CD4-positive, alpha-beta memory T cell (primary cell): ENCODE data around the gene SYMPK. TPM values are rescaled to one million over a fixed set of nuclear protein-coding genes. Genes with fewer than 3 reads are reported as not detected.
A peak's percentile ranks its signal among the peaks of the same experiment; 100 is the strongest.

ENCODE experiments used
- CTCF ChIA-PET: fragments of 350-600 bp; sonication (Branson Sonifier 250); formaldehyde crosslinking; loops from one replicate; lab custom pipeline; 2021; ENCODE audit warnings: inconsistent platforms; ENCODE audit not compliant: partially characterized antibody; lab: Charles Lee
- POLR2A ChIA-PET: fragments of 350-600 bp; sonication (Branson Sonifier 250); formaldehyde crosslinking; loops from one replicate; lab custom pipeline; 2021; ENCODE audit not compliant: partially characterized antibody; lab: Charles Lee
- DNase-seq, 5 donors: peaks; one replicate each; pipeline versions ENCODE4 v3.0.0 to v3.0.0-alpha.2; 2020 to 2022; ENCODE audit warnings: mixed read lengths in 1 of 5
- H3K27ac ChIP-seq: one replicate; pipeline ENCODE4 v1.7.0; 2013; ENCODE audit warnings: low read depth, low read length
- H3K27me3 ChIP-seq: 2 replicates; pipeline ENCODE4 v1.7.0; 2013; ENCODE audit warnings: mild to moderate bottlenecking, low read length, moderate library complexity; ENCODE audit not compliant: insufficient read depth
- H3K36me3 ChIP-seq: 2 replicates; pipeline ENCODE4 v1.7.0; 2013; ENCODE audit warnings: mild to moderate bottlenecking, low read length, moderate library complexity; ENCODE audit not compliant: insufficient read depth
- H3K4me1 ChIP-seq: 2 replicates; pipeline ENCODE4 v1.7.0; 2013; ENCODE audit warnings: mild to moderate bottlenecking, low read length, moderate library complexity; ENCODE audit not compliant: insufficient read depth
- H3K4me3 ChIP-seq, 2 donors: one replicate each; pipeline ENCODE4 v1.7.0; 2013; ENCODE audit warnings: low read length in 2 of 2, mild to moderate bottlenecking in 1 of 2
- H3K9me3 ChIP-seq, 2 donors: one replicate each; pipeline ENCODE4 v1.7.0; 2013; ENCODE audit warnings: low read length in 2 of 2, control low read depth in 1 of 2; ENCODE audit not compliant: control insufficient read depth in 1 of 2
- H3K27ac Mint-ChIP-seq, 7 donors: one replicate each; pipeline ENCODE4 v1.8.0; 2020 to 2021; ENCODE audit warnings: mixed read lengths in 7 of 7, mild to moderate bottlenecking in 6 of 7, inconsistent platforms in 3 of 7, moderate library complexity in 3 of 7
- H3K27me3 Mint-ChIP-seq, 2 donors: one replicate each; pipeline ENCODE4 v1.8.0; 2020 to 2021; ENCODE audit warnings: mixed read lengths in 2 of 2
- H3K36me3 Mint-ChIP-seq, 2 donors: one replicate each; pipeline ENCODE4 v1.8.0; 2020 to 2021; ENCODE audit warnings: mixed read lengths in 2 of 2, inconsistent platforms in 1 of 2, mild to moderate bottlenecking in 1 of 2
- H3K4me1 Mint-ChIP-seq, 4 donors: one replicate each; pipeline ENCODE4 v1.8.0; 2020 to 2021; ENCODE audit warnings: mixed read lengths in 4 of 4, mild to moderate bottlenecking in 1 of 4
- H3K4me3 Mint-ChIP-seq, 8 donors: one replicate each; pipeline ENCODE4 v1.8.0; 2020 to 2021; ENCODE audit warnings: mixed read lengths in 8 of 8, mild to moderate bottlenecking in 7 of 8, moderate library complexity in 6 of 8, inconsistent platforms in 3 of 8
- H3K9me3 Mint-ChIP-seq, 8 donors: one replicate each; pipeline ENCODE4 v1.8.0; 2020 to 2021; ENCODE audit warnings: mixed read lengths in 8 of 8, mild to moderate bottlenecking in 5 of 8, inconsistent platforms in 3 of 8, moderate library complexity in 1 of 8
- intact Hi-C: fragments of 100-400 bp; cut with micrococcal nuclease; formaldehyde crosslinking; loops from one replicate; pipeline ENCODE4 v1.15.1; 2023
- polyA plus RNA-seq, 2 donors: library from polyadenylated mRNA; unstranded; fragments of 300-500 nt; fragmentation: Illumina TruSeq; gene quantifications; one replicate each; pipeline ENCODE4 v1.2.3, GENCODE V29; 2021
- total RNA-seq, 2 experiments: library from RNA; stranded (reverse); gene quantifications; one replicate each; pipeline ENCODE4 v1.2.3, GENCODE V29; 2021

SYMPK gene
- total and polyA plus RNA-seq, 4 experiments from 2014 or later, result 6.0 to 98.2 (median 55.7) TPM

DNA sequence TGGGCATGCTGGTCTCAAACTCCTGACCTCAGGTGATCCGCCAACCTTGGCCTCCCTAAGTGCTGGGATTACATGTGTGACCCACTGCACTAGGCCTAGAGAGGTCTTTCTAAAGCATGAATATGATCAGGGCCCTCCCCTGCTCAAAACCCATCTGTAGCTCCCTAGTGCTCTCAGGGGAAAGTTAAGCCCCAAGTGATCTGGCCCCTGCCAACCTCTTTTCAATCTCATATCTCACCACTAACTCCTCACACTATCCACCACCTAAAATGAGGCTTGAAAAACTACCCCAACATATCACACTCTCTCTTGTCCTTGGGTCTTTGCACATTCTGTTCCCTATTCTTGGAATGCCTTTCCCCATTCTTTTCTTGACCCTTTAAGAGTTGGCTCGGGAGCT, 68.3 kb downstream of the SYMPK start:
- Histone ChIP-seq H3K27ac (no peak overlapping the region), H3K4me1 (peaks cover 36% of the 10 kb centered on the region), H3K9me3 (no peaks in the 10 kb centered on the region), H3K27me3 (peaks cover 7% of the 10 kb centered on the region), H3K36me3 (no peaks in the 10 kb centered on the region), H3K4me3 (no peak overlapping the region)
- Mint-ChIP-seq H3K36me3 (peaks cover 0 to 16% of the 10 kb centered on the region in 2 donors), H3K4me1 (peaks cover 30 to 44% (median 34%) of the 10 kb centered on the region in 4 donors), H3K9me3 (no peaks in the 10 kb centered on the region), H3K27me3 (peaks cover 12 to 24% of the 10 kb centered on the region in 2 donors), H3K4me3 (peak overlapping the region in 6 of 8 donors; percentile 1 to 54 (median 34)), H3K27ac (peak overlapping the region in 3 of 7 donors; percentile 13 to 93 (median 73))
- CTCF ChIA-PET, result interaction anchor here (1.1 to 12.2 kb wide), 2 partner anchors 26 to 79 kb away, joined by 3 to 238 read pairs; partner anchors contain the start of gene SIX5
- intact Hi-C loops, result loop anchor here (10.0 kb wide), 1 partner anchor 200 kb away; the partner anchor contains the start of gene CCDC61
- DNase-seq, result no peak
- POLR2A ChIA-PET, result interaction anchor here (1.2 to 1.6 kb wide), 2 partner anchors 25 to 65 kb away, joined by 3 to 8 read pairs; no protein-coding TSS in a partner anchor

DNA sequence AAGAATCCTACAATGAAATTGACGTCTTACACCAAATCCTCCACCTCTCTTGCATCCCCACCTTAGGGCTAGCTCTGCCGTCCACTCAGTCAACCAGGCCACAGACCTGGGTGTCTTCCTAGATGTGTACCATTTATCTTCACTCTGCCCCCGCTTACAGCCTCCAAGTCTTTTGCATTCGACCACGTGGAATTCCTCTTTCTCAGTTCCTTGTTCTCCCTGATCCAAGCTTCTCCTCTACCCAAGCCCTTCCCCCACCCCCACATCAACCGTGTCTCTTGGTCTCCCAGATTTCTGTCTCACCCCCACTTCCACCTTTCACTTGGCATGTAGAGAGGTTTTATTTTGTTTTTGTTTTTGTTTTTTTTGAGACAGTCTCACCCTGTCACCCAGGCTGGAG, 69.1 kb downstream of the SYMPK start:
- ChIA-PET CTCF (interaction anchor here (12.2 kb wide), 1 partner anchor 25 kb away, joined by 238 read pairs; the partner anchor contains the start of gene SIX5), POLR2A (interaction anchor here (1.2 to 3.8 kb wide), 2 partner anchors 24 to 64 kb away, joined by 3 to 56 read pairs; partner anchors contain the start of gene SIX5)
- Mint-ChIP-seq H3K27me3 (peaks cover 10 to 21% of the 10 kb centered on the region in 2 donors), H3K9me3 (no peaks in the 10 kb centered on the region), H3K4me1 (peaks cover 30 to 43% (median 35%) of the 10 kb centered on the region in 4 donors), H3K4me3 (peak overlapping the region in 6 of 8 donors; percentile 40 to 85 (median 72)), H3K36me3 (peaks cover 7 to 22% of the 10 kb centered on the region in 2 donors), H3K27ac (peak overlapping the region in 6 of 7 donors; percentile 37 to 93 (median 88))
- no peaks in the 10 kb centered on the region for H3K9me3 ChIP-seq
- no peak overlapping the region for H3K4me3 ChIP-seq
- peaks cover 32% of the 10 kb centered on the region for H3K4me1 ChIP-seq
- intact Hi-C loops, result loop anchor here (2.0 to 10.0 kb wide), 3 partner anchors 69 to 201 kb away; partner anchors contain the start of genes CCDC61 and SYMPK
- H3K36me3 ChIP-seq, result peaks cover 6% of the 10 kb centered on the region
- no peak for DNase-seq
- H3K27ac ChIP-seq, result no peak overlapping the region
- H3K27me3 ChIP-seq, result peaks cover 4% of the 10 kb centered on the region

DNA sequence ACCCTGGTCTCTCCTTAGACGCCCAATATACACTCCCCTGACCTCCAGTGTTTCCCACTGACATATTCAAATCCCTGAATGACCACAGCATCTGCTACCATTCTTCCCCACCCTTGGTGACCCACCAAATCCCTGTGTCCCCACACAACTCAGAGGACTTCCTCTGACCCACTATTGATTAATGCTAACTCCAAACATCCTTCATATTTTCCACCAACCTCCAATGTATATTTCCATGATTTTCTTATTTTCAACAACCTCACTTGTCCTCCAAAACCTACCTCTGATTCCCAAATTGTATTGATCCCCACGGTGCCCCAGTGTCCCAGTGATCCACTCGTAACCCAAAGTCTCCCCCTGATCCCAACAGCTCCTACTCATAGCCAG, 69.8 kb downstream of the SYMPK start:
- Mint-ChIP-seq H3K4me3 (peak overlapping the region; percentile 77 to 92 (median 85)), H3K27ac (peak overlapping the region; percentile 79 to 96 (median 91)), H3K4me1 (peaks cover 29 to 46% (median 35%) of the 10 kb centered on the region in 4 donors), H3K36me3 (peaks cover 14 to 29% of the 10 kb centered on the region in 2 donors), H3K27me3 (peaks cover 8 to 20% of the 10 kb centered on the region in 2 donors), H3K9me3 (no peaks in the 10 kb centered on the region)
- intact Hi-C loops, result loop anchor here (2.0 to 10.0 kb wide), 3 partner anchors 70 to 202 kb away; partner anchors contain the start of genes CCDC61 and SYMPK
- ChIA-PET POLR2A (interaction anchor here (1.0 to 3.8 kb wide), 6 partner anchors 11 to 343 kb away, joined by 3 to 56 read pairs (median 6); partner anchors contain the start of genes CCDC61, DMPK, SIX5 and SYMPK), CTCF (interaction anchor here (12.2 kb wide), 1 partner anchor 24 kb away, joined by 238 read pairs; the partner anchor contains the start of gene SIX5)
- H3K9me3 ChIP-seq, result no peaks in the 10 kb centered on the region
- peak overlapping the region in 1 of 2 donors; percentile 62 for H3K4me3 ChIP-seq
- no peak for DNase-seq
- H3K4me1 ChIP-seq, result peaks cover 32% of the 10 kb centered on the region
- H3K27ac ChIP-seq, result no peak overlapping the region
- H3K36me3 ChIP-seq, result peaks cover 13% of the 10 kb centered on the region
- peaks cover 4% of the 10 kb centered on the region for H3K27me3 ChIP-seq

DNA sequence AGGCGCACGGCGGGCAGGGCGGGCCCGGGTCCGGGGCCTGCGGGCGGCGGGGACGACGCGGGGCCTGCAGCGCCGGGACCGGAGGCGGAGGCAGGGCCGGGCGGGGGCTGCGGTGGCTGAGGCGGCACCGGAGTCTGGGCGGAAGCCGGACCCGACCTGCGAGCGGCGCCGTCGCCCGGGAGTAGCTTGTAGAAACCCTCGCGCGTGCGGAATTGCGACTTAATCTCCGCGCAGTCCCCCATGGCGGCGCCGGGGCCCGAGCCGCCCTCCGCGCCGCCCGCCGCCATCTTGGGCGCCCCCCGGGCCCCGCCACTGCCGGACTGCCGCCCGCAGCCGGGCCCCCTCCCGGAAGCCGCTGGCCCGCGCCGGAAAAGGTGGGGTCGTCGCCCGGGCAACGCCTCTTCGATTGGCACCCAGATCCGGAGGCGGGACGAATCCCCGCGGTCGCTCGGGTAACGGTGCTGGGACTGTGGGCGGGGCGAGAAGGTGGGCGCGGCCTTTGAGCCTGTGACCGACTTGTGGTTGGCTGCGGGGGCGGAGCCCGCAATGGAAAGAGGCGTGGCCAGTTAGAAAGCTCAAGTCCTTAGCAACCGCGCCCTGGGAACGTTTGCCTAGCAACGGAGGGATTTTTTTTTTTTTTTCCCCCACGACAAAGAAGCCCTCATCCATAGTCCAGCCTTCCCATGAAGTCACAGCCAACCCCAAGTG, 70.3 kb downstream of the SYMPK start, which contains the start of gene DMWD:
DMWD (minus strand) TSS at position 376 of the 708 bp plus-strand sequence; CDS start at position 287, 89 bp downstream.
- Mint-ChIP-seq H3K27ac (peak within 1 kb of the TSS; percentile 79 to 96 (median 91)), H3K36me3 (peaks cover 19 to 35% of the 10 kb centered on the region in 2 donors), H3K9me3 (no peaks in the 10 kb centered on the region), H3K4me3 (peak within 1 kb of the TSS; percentile 82 to 92 (median 89)), H3K4me1 (peaks cover 31 to 46% (median 36%) of the 10 kb centered on the region in 4 donors), H3K27me3 (peaks cover 8 to 20% of the 10 kb centered on the region in 2 donors)
- Histone ChIP-seq H3K4me1 (peaks cover 32% of the 10 kb centered on the region), H3K4me3 (peak within 1 kb of the TSS; percentile 33 to 62), H3K36me3 (peaks cover 15% of the 10 kb centered on the region), H3K27me3 (peaks cover 4% of the 10 kb centered on the region), H3K27ac (no peak within 1 kb of the TSS), H3K9me3 (no peaks in the 10 kb centered on the region)
- DNase-seq, result peak; percentile 97 to 99 (median 98)
- ChIA-PET POLR2A (interaction anchor here (1.0 to 3.8 kb wide), 7 partner anchors 10 to 343 kb away, joined by 3 to 56 read pairs (median 4); partner anchors contain the start of genes CCDC61, DMPK, SIX5 and SYMPK), CTCF (interaction anchor here (1.6 to 12.2 kb wide), 2 partner anchors 14 to 24 kb away, joined by 6 to 238 read pairs; partner anchors contain the start of gene SIX5)
- intact Hi-C loops, result loop anchor here (1.0 to 10.0 kb wide), 4 partner anchors 22 to 202 kb away; partner anchors contain the start of genes CCDC61 and SYMPK

DNA sequence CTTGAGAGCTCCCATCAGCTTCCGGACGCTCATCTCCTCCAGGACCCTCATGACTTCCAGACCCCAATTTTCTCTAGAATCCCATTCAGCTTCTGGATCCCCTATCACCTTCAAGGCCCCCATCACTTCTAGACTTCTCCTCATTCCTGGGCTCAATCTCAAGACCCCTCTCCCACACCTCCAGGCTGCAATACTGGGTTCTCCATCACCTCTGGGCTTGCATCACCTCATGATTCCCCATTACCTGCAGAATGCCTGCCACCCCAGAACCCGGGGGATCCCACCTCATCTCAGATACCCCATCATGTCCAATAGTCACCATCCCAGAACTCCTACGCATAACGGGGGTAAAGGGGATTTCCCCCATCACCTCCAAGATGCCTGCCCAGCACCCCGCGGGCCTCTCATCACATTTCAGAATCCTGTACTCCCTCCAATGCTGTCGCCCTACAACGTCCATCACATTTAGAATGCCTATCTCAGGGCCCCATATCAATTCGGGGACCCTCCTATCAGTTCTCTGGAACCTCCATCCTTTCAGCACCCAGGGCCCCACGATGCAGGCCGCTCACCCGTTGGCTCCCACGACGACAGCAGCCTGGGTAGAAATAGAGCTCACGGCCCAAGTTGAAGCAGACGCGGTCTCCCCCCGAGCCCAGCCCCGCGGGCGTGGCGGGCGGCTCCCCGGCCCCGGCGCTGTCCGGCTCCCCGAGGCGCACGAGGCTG, 71.0 kb downstream of the SYMPK start:
- Histone ChIP-seq H3K9me3 (no peaks in the 10 kb centered on the region), H3K4me3 (peak overlapping the region; percentile 33 to 62), H3K36me3 (peaks cover 17% of the 10 kb centered on the region), H3K27me3 (peaks cover 4% of the 10 kb centered on the region), H3K4me1 (peaks cover 32% of the 10 kb centered on the region), H3K27ac (no peak overlapping the region)
- no peaks in the 10 kb centered on the region for H3K9me3 Mint-ChIP-seq
- POLR2A ChIA-PET, result interaction anchor here (1.4 to 3.8 kb wide), 5 partner anchors 13 to 203 kb away, joined by 3 to 56 read pairs (median 8); partner anchors contain the start of genes CCDC61, SIX5 and SYMPK
- intact Hi-C loops, result loop anchor here (1.0 to 10.0 kb wide), 4 partner anchors 22 to 203 kb away; partner anchors contain the start of genes CCDC61 and SYMPK
- peaks cover 8 to 20% of the 10 kb centered on the region in 2 donors for H3K27me3 Mint-ChIP-seq
- peak in 2 of 5 donors; percentile 13 to 22 for DNase-seq
- CTCF ChIA-PET, result interaction anchor here (1.1 to 12.2 kb wide), 4 partner anchors 13 to 23 kb away, joined by 4 to 238 read pairs (median 6); partner anchors contain the start of gene SIX5
- H3K36me3 Mint-ChIP-seq, result peaks cover 24 to 42% of the 10 kb centered on the region in 2 donors
- H3K4me1 Mint-ChIP-seq, result peaks cover 31 to 46% (median 36%) of the 10 kb centered on the region in 4 donors
- peak overlapping the region; percentile 82 to 92 (median 89) for H3K4me3 Mint-ChIP-seq
- H3K27ac Mint-ChIP-seq, result peak overlapping the region; percentile 61 to 96 (median 86)

DNA sequence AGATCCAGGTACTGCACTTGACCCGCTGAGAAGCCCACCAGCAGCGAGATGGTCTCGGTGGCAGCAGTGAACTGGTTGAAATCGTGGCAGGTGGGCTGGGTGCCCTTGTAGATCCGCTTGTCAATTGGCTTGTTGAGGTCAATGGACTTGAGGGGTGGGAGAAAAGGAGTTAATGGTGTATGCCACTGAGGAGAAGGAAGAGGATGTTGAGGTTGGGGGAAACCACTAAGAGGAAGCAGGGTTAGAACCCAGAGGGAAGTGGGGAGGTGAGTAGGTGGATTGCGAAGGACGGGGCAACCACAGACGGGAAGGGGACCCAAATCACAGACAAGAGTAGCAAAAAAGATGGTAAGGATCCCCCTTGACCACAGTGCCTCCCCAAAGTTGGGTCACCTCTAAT, 72.0 kb downstream of the SYMPK start:
- H3K9me3 Mint-ChIP-seq, result no peaks in the 10 kb centered on the region
- H3K4me1 Mint-ChIP-seq, result peaks cover 31 to 46% (median 36%) of the 10 kb centered on the region in 4 donors
- peak; percentile 48 to 68 (median 62) for DNase-seq
- H3K27me3 Mint-ChIP-seq, result peaks cover 7 to 17% of the 10 kb centered on the region in 2 donors
- ChIA-PET CTCF (interaction anchor here (1.1 to 1.3 kb wide), 3 partner anchors 8 to 21 kb away, joined by 4 to 6 read pairs (median 4); partner anchors contain the start of gene SIX5), POLR2A (interaction anchor here (1.4 to 3.8 kb wide), 2 partner anchors 12 to 21 kb away, joined by 4 to 56 read pairs; partner anchors contain the start of gene SIX5)
- Histone ChIP-seq H3K27me3 (peaks cover 4% of the 10 kb centered on the region), H3K4me3 (peak overlapping the region in 1 of 2 donors; percentile 62), H3K27ac (no peak overlapping the region), H3K9me3 (no peaks in the 10 kb centered on the region), H3K4me1 (peaks cover 32% of the 10 kb centered on the region), H3K36me3 (peaks cover 20% of the 10 kb centered on the region)
- H3K36me3 Mint-ChIP-seq, result peaks cover 32 to 45% of the 10 kb centered on the region in 2 donors
- peak overlapping the region in 6 of 7 donors; percentile 1 to 96 (median 70) for H3K27ac Mint-ChIP-seq
- intact Hi-C loops, result loop anchor here (10.0 kb wide), 1 partner anchor 204 kb away; the partner anchor contains the start of gene CCDC61
- peak overlapping the region; percentile 73 to 92 (median 88) for H3K4me3 Mint-ChIP-seq
